ENCODE data around the gene DAB2IP.

DNA sequence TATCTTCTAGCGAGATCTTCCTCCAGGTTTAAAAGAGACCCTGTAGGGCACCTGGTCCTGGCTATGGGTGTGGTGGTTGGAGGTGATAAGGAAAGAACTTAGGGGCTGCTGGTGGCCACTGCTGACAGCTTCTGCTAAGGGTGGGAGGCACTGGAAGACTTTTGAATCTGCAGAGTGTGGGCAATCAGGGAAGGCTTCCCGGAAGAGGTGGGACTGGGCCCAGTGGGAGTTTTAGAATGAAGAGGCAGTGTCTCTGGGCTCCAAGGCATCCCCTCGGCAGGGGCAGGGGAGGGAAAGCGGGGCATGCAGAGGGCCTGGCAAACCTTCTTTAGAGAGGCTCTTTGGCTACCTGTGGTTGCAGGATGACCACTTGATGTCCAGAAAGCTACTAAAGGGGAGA is 23.0 kb upstream of the DAB2IP start:
- TF ChIP-seq, protein P1, sequence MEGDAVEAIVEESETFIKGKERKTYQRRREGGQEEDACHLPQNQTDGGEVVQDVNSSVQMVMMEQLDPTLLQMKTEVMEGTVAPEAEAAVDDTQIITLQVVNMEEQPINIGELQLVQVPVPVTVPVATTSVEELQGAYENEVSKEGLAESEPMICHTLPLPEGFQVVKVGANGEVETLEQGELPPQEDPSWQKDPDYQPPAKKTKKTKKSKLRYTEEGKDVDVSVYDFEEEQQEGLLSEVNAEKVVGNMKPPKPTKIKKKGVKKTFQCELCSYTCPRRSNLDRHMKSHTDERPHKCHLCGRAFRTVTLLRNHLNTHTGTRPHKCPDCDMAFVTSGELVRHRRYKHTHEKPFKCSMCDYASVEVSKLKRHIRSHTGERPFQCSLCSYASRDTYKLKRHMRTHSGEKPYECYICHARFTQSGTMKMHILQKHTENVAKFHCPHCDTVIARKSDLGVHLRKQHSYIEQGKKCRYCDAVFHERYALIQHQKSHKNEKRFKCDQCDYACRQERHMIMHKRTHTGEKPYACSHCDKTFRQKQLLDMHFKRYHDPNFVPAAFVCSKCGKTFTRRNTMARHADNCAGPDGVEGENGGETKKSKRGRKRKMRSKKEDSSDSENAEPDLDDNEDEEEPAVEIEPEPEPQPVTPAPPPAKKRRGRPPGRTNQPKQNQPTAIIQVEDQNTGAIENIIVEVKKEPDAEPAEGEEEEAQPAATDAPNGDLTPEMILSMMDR (IDR thresholded peaks at IDR 0.05) = no peak
- TF ChIP-seq EP300 (IDR thresholded peaks at IDR 0.05) (no peak), POLR2A (IDR thresholded peaks at IDR 0.05) (no peak)

Data from upper lobe of left lung (tissue), 4 donors.